HuH-7.5 (cell line): ENCODE data around the gene GPR26.

Experiments used
- DNase-seq: peaks from one replicate; pipeline ENCODE4 v3.0.0; 2011; ENCODE audit warnings: low spot score

The GPR26 gene

GRCh38 chr10:123666318-123667236, at the start of gene GPR26:
Gene GPR26, plus strand, starts transcription at chr10:123666355. Its CDS starts 53 bp downstream, at chr10:123666408.
- DNase-seq = no peak

- no peak for DNase-seq
These were observed 47.9 kb upstream of the GPR26 start for GRCh38 chr10:123618224-123618623.

- no peak for DNase-seq
These were observed 46.9 kb upstream of the GPR26 start for GRCh38 chr10:123619067-123619855.

GRCh38 chr10:123620621-123621020, 45.5 kb upstream of the GPR26 start:
- DNase-seq = no peak

GRCh38 chr10:123621492-123621891, 44.7 kb upstream of the GPR26 start:
- DNase-seq = no peak

GRCh38 chr10:123621916-123622315, 44.2 kb upstream of the GPR26 start:
- DNase-seq = no peak

GRCh38 chr10:123622381-123622780, 43.8 kb upstream of the GPR26 start:
- DNase-seq = no peak

- no peak for DNase-seq
These were observed 42.1 kb upstream of the GPR26 start for GRCh38 chr10:123624086-123624485.

GRCh38 chr10:123633106-123633505, 33.0 kb upstream of the GPR26 start:
- DNase-seq = no peak

- no peak for DNase-seq
These were observed 32.5 kb upstream of the GPR26 start for GRCh38 chr10:123633636-123634035.

GRCh38 chr10:123634221-123634620, 31.9 kb upstream of the GPR26 start:
- DNase-seq = no peak

GRCh38 chr10:123635131-123635530, 31.0 kb upstream of the GPR26 start:
- no peak for DNase-seq

GRCh38 chr10:123635745-123636144, 30.4 kb upstream of the GPR26 start:
- DNase-seq = no peak

GRCh38 chr10:123636598-123637325, 29.4 kb upstream of the GPR26 start:
- no peak for DNase-seq

- no peak for DNase-seq
These were observed 28.8 kb upstream of the GPR26 start for GRCh38 chr10:123637326-123637880.

GRCh38 chr10:123639131-123639530, 27.0 kb upstream of the GPR26 start:
- DNase-seq = no peak

- DNase-seq = no peak
These were observed 26.1 kb upstream of the GPR26 start for GRCh38 chr10:123640016-123640535.

GRCh38 chr10:123642293-123642692, 23.9 kb upstream of the GPR26 start:
- DNase-seq = no peak

GRCh38 chr10:123642697-123643096, 23.5 kb upstream of the GPR26 start:
- DNase-seq = no peak

- no peak for DNase-seq
These were observed 22.8 kb upstream of the GPR26 start for GRCh38 chr10:123643315-123643714.

- DNase-seq = no peak
These were observed 21.1 kb upstream of the GPR26 start for GRCh38 chr10:123645016-123645415.

- no peak for DNase-seq
These were observed 20.5 kb upstream of the GPR26 start for GRCh38 chr10:123645615-123646014.
